ENCODE data around the gene AOPEP. TPM values are rescaled to one million over a fixed set of nuclear protein-coding genes. Genes with fewer than 3 reads are reported as not detected.

AOPEP gene
- total RNA-seq, 4 donors from 2014 or later, result 80.7 to 428 (median 126) TPM

GRCh38 chr9:94736759-94737158 lies 10.3 kb downstream of the AOPEP start:
- peaks cover 0 to 3% of the 10 kb centered on the region in 2 donors for H3K4me1 ChIP-seq
- intact Hi-C loops (cut with DNase I; ENCODE audit: low total_unique reads), result no loop called here
- no peaks in the 10 kb centered on the region for H3K9me3 ChIP-seq
- DNase-seq, result no peak
- no peaks in the 10 kb centered on the region for H3K27me3 ChIP-seq
- no peak for TF ChIP-seq POLR2A (IDR thresholded peaks at IDR 0.05)
- no peak for TF ChIP-seq CTCF (IDR thresholded peaks at IDR 0.05)
- H3K27ac ChIP-seq, result no peak overlapping the region
- no peak overlapping the region for H3K4me3 ChIP-seq
- H3K36me3 ChIP-seq, result no peaks in the 10 kb centered on the region

- H3K4me1 ChIP-seq, result peaks cover 0 to 3% of the 10 kb centered on the region in 2 donors
- no peak overlapping the region for H3K4me3 ChIP-seq
- H3K27me3 ChIP-seq, result no peaks in the 10 kb centered on the region
- H3K36me3 ChIP-seq, result no peaks in the 10 kb centered on the region
- no peaks in the 10 kb centered on the region for H3K9me3 ChIP-seq
- peak overlapping the region; percentile 13 to 32 for H3K27ac ChIP-seq
- TF ChIP-seq POLR2A (IDR thresholded peaks at IDR 0.05), result no peak
- peak in 1 of 4 experiments; percentile 11 for TF ChIP-seq CTCF (IDR thresholded peaks at IDR 0.05)
- DNase-seq, result no peak
- intact Hi-C loops (cut with DNase I; ENCODE audit: low total_unique reads), result no loop called here
Measured at GRCh38 chr9:94740145-94740840, 13.8 kb downstream of the AOPEP start.

- Histone ChIP-seq H3K4me3 (no peak overlapping the region), H3K36me3 (no peaks in the 10 kb centered on the region), H3K4me1 (peaks cover 0 to 3% of the 10 kb centered on the region in 2 donors), H3K27ac (no peak overlapping the region), H3K9me3 (no peaks in the 10 kb centered on the region), H3K27me3 (no peaks in the 10 kb centered on the region)
- no peak for DNase-seq
- intact Hi-C loops (cut with DNase I; ENCODE audit: low total_unique reads), result no loop called here
- TF ChIP-seq POLR2A (IDR thresholded peaks at IDR 0.05) (no peak), CTCF (IDR thresholded peaks at IDR 0.05) (no peak)
Measured at GRCh38 chr9:94741866-94742265, 15.4 kb downstream of the AOPEP start.

DNA sequence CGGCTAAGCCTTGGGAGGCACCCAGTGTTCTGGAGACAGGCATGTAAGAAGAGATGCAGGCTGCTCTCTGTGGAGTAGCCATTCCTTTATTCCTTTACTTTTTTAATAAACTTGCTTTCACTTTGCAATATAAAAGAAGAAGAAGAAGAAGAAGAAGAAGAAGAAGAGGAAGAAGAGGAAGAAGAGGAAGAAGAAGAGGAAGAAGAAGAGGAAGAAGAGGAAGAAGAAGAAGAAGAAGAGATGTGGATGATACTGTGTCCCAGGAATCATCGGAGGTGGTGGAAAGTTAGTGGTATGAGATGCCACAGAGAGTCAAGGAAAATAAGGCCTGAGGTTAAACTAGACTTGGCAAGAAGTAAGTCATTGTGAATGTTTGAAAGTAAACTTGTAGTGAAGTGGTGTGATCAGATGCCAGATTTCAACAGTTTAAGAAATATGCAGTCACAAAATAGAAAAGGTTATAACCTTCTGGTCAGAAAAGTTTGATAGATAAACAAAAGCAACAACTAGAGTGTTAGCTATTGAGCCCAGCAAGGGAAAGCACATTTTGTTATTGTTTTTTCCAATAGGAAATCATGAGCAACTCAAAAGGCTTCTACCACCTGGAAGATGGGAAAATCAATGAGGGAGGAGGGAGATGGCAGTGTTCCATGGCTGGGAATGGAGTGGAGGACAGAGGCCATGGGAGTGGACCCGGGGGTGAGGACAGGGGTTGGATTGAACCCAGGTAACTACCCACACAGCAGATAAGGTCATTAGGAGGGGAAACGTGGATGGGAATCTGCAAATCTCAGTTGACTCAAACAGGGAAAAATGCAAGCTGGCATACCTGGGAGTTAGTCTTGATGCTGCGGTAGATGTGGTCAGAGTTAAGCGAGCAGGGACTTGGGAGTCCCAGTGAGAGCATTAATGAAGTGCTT lies 16.8 kb downstream of the AOPEP start:
- no peak overlapping the region for H3K4me3 ChIP-seq
- peaks cover 0 to 3% of the 10 kb centered on the region in 2 donors for H3K4me1 ChIP-seq
- no peak for DNase-seq
- TF ChIP-seq POLR2A (IDR thresholded peaks at IDR 0.05) (no peak), CTCF (IDR thresholded peaks at IDR 0.05) (no peak)
- H3K27me3 ChIP-seq, result no peaks in the 10 kb centered on the region
- no peak overlapping the region for H3K27ac ChIP-seq
- no peaks in the 10 kb centered on the region for H3K36me3 ChIP-seq
- no peaks in the 10 kb centered on the region for H3K9me3 ChIP-seq
- intact Hi-C loops (cut with DNase I; ENCODE audit: low total_unique reads), result no loop called here

Data from uterus (tissue), 4 donors.